GM23338 (cell line): Measurements from ENCODE around the gene GMPR. TPM values are rescaled to one million over a fixed set of nuclear protein-coding genes. Genes with fewer than 3 reads are reported as not detected.

Source experiments
- ATAC-seq: fragments of 200-7000 bp; cut with Tn5 transposase; 3 replicates; pipeline ENCODE4 v1.9.1; 2020
- DNase-seq: peaks from one replicate; pipeline ENCODE4 v3.0.0-alpha.2; 2015; ENCODE audit warnings: low spot score
- H2AFZ ChIP-seq: fragments of 200-600 bp; sonication (generic); 2 replicates; pipeline ENCODE4 v1.8.0; 2016; ENCODE audit warnings: antibody characterized with exemption, mild to moderate bottlenecking, moderate library complexity
- H3F3A ChIP-seq: fragments of 200-600 bp; sonication (generic); replicated peaks from 2 replicates; pipeline ENCODE4 v1.8.0; 2017; ENCODE audit warnings: antibody characterized with exemption, mixed run types, low read depth
- H3K27ac ChIP-seq: fragments of 200-600 bp; sonication (generic); 2 replicates; pipeline ENCODE4 v1.6.1; 2016; ENCODE audit warnings: low read depth
- H3K27me3 ChIP-seq: fragments of 200-600 bp; sonication (generic); 2 replicates; pipeline ENCODE4 v1.8.0; 2016; ENCODE audit warnings: mild to moderate bottlenecking, mixed run types, moderate library complexity; ENCODE audit not compliant: insufficient read depth
- H3K36me3 ChIP-seq: fragments of 200-600 bp; sonication (generic); 2 replicates; pipeline ENCODE4 v1.8.0; 2016; ENCODE audit warnings: mild to moderate bottlenecking; ENCODE audit not compliant: insufficient read depth
- H3K4me1 ChIP-seq: fragments of 200-600 bp; sonication (generic); 2 replicates; pipeline ENCODE4 v1.8.0; 2016; ENCODE audit warnings: mild to moderate bottlenecking, moderate library complexity; ENCODE audit not compliant: insufficient read depth
- H3K4me2 ChIP-seq: fragments of 200-600 bp; sonication (generic); 2 replicates; pipeline ENCODE4 v1.7.1; 2017; ENCODE audit warnings: mixed run types
- H3K4me3 ChIP-seq: fragments of 200-600 bp; sonication (generic); 2 replicates; pipeline ENCODE4 v1.6.1; 2016; ENCODE audit warnings: mixed run types
- H3K79me2 ChIP-seq: fragments of 200-600 bp; sonication (generic); replicated peaks from 2 replicates; pipeline ENCODE4 v1.8.0; 2017; ENCODE audit warnings: mild to moderate bottlenecking; ENCODE audit not compliant: insufficient read depth
- H3K9me2 ChIP-seq: fragments of 200-600 bp; sonication (generic); 2 replicates; pipeline ENCODE4 v1.8.0; 2017; ENCODE audit not compliant: insufficient read depth
- H4K20me1 ChIP-seq: fragments of 200-600 bp; sonication (generic); replicated peaks from 2 replicates; pipeline ENCODE4 v1.8.0; 2017; ENCODE audit warnings: mild to moderate bottlenecking; ENCODE audit not compliant: insufficient read depth
- H3K27ac Mint-ChIP-seq: 2 replicates; pipeline ENCODE4 v1.8.0; 2020; ENCODE audit warnings: inconsistent platforms, mild to moderate bottlenecking, moderate library complexity, mixed read lengths
- H3K27me3 Mint-ChIP-seq: 3 replicates; pipeline ENCODE4 v1.8.0; 2022; ENCODE audit warnings: low read depth, mild to moderate bottlenecking, moderate library complexity, mixed read lengths, inconsistent platforms; ENCODE audit not compliant: insufficient read depth, poor library complexity
- H3K36me3 Mint-ChIP-seq: 3 replicates; pipeline ENCODE4 v1.8.0; 2021; ENCODE audit warnings: low read depth, mild to moderate bottlenecking, inconsistent platforms, moderate library complexity, mixed read lengths
- H3K4me1 Mint-ChIP-seq: 3 replicates; pipeline ENCODE4 v1.8.0; 2020; ENCODE audit warnings: mild to moderate bottlenecking, inconsistent platforms, mixed read lengths
- H3K4me3 Mint-ChIP-seq: 3 replicates; pipeline ENCODE4 v1.8.0; 2021; ENCODE audit warnings: moderate library complexity, mild to moderate bottlenecking, inconsistent platforms, mixed read lengths
- H3K9me3 Mint-ChIP-seq: 3 replicates; pipeline ENCODE4 v1.8.0; 2020; ENCODE audit warnings: moderate library complexity, mild to moderate bottlenecking, inconsistent platforms, mixed read lengths
- CREB1 ChIP-seq: fragments of 250-450 bp; sonication (Bioruptor Pico); IDR thresholded peaks from 2 replicates; pipeline ENCODE4 v1.5.0; 2020; ENCODE audit warnings: low read depth, mild to moderate bottlenecking, moderate library complexity
- CTCF ChIP-seq, 2 experiments: fragments of 200-600 bp in 1 of 2; sonication (generic) in 1 of 2; conservative IDR thresholded peaks; 2 replicates each; pipeline versions ENCODE4 v1.5.1 to v1.6.1; 2016 to 2017; ENCODE audit warnings: antibody characterized with exemption in 2 of 2, low read depth in 2 of 2, mild to moderate bottlenecking in 2 of 2, moderate library complexity in 1 of 2
- ETS1 ChIP-seq: IDR thresholded peaks from 2 replicates; pipeline ENCODE4 v1.6.1; 2016; ENCODE audit warnings: antibody characterized with exemption
- EZH2 ChIP-seq: fragments of 200-600 bp; sonication (generic); IDR thresholded peaks from one replicate; pipeline ENCODE4 v1.8.0; 2017; ENCODE audit warnings: antibody characterized with exemption, mild to moderate bottlenecking, low read depth; ENCODE audit not compliant: unreplicated experiment
- EZH2phosphoT487 ChIP-seq: fragments of 200-600 bp; sonication (generic); IDR thresholded peaks from one replicate; pipeline ENCODE4 v1.8.1; 2018; ENCODE audit warnings: antibody characterized with exemption; ENCODE audit not compliant: unreplicated experiment
- JUNB ChIP-seq: IDR thresholded peaks from one replicate; pipeline ENCODE4 v1.6.1; 2016; ENCODE audit warnings: antibody characterized with exemption; ENCODE audit not compliant: unreplicated experiment
- NANOG ChIP-seq: IDR thresholded peaks from 2 replicates; pipeline ENCODE4 v1.6.1; 2016; ENCODE audit warnings: antibody characterized with exemption, borderline replicate concordance
- POLR2AphosphoS5 ChIP-seq: IDR thresholded peaks from 2 replicates; pipeline ENCODE4 v1.6.1; 2016; ENCODE audit warnings: antibody characterized with exemption, low read depth
- REST ChIP-seq: IDR thresholded peaks from one replicate; pipeline ENCODE4 v1.6.1; 2018; ENCODE audit warnings: antibody characterized with exemption; ENCODE audit not compliant: unreplicated experiment
- STAT1 ChIP-seq: IDR thresholded peaks from one replicate; pipeline ENCODE4 v1.6.1; 2016; ENCODE audit warnings: antibody characterized with exemption; ENCODE audit not compliant: unreplicated experiment
- ZNF114 ChIP-seq: fragments of 250-450 bp; sonication (Bioruptor Pico); IDR thresholded peaks from 2 replicates; pipeline ENCODE4 v1.5.0; 2020; ENCODE audit warnings: mild to moderate bottlenecking, moderate library complexity
- ZNF331 ChIP-seq: fragments of 250-450 bp; sonication (Bioruptor Pico); IDR thresholded peaks from 2 replicates; pipeline ENCODE4 v1.5.0; 2020; ENCODE audit warnings: low read depth, mild to moderate bottlenecking, moderate library complexity
- polyA plus RNA-seq: library from polyadenylated mRNA; unstranded; fragments of >200 nt; fragmentation: Nextera tagmentation; extraction: Ambion mirVana; gene quantifications from 2 replicates; pipeline ENCODE4 v1.2.1, GENCODE V29; 2016
- total RNA-seq: library from RNA; depleted of rRNA; stranded (reverse); fragments of >200 nt; shearing (Covaris generic); gene quantifications from 2 replicates; pipeline ENCODE4 v1.2.3, GENCODE V29; 2014
- TF ChIP-seq, protein P1 (sequence below): fragments of 250-450 bp; sonication (Bioruptor Pico); IDR thresholded peaks from 2 replicates; pipeline ENCODE4 v1.5.0; 2020; ENCODE audit warnings: mild to moderate bottlenecking, moderate library complexity

Gene GMPR
- total and polyA plus RNA-seq, 2 experiments from 2014 or later = 0.23 to 0.35 TPM

- no peak overlapping the region for H3K4me2 ChIP-seq
- Mint-ChIP-seq H3K27me3 (no peaks in the 10 kb centered on the region), H3K4me1 (peaks cover 6% of the 10 kb centered on the region), H3K27ac (no peak overlapping the region), H3K9me3 (no peaks in the 10 kb centered on the region), H3K36me3 (no peaks in the 10 kb centered on the region), H3K4me3 (no peak overlapping the region)
- TF ChIP-seq NANOG (no peak), CTCF (conservative IDR thresholded peaks at IDR 0.05; ENCODE audit: low read depth in 2 of 2) (no peak), STAT1 (no peak), ETS1 (no peak), ZNF114 (CRISPR knock-in tag) (no peak), EZH2 (no peak), CREB1 (no peak), ZNF331 (no peak), POLR2AphosphoS5 (no peak), EZH2phosphoT487 (no peak), REST (no peak), JUNB (no peak)
- TF ChIP-seq, protein P1, sequence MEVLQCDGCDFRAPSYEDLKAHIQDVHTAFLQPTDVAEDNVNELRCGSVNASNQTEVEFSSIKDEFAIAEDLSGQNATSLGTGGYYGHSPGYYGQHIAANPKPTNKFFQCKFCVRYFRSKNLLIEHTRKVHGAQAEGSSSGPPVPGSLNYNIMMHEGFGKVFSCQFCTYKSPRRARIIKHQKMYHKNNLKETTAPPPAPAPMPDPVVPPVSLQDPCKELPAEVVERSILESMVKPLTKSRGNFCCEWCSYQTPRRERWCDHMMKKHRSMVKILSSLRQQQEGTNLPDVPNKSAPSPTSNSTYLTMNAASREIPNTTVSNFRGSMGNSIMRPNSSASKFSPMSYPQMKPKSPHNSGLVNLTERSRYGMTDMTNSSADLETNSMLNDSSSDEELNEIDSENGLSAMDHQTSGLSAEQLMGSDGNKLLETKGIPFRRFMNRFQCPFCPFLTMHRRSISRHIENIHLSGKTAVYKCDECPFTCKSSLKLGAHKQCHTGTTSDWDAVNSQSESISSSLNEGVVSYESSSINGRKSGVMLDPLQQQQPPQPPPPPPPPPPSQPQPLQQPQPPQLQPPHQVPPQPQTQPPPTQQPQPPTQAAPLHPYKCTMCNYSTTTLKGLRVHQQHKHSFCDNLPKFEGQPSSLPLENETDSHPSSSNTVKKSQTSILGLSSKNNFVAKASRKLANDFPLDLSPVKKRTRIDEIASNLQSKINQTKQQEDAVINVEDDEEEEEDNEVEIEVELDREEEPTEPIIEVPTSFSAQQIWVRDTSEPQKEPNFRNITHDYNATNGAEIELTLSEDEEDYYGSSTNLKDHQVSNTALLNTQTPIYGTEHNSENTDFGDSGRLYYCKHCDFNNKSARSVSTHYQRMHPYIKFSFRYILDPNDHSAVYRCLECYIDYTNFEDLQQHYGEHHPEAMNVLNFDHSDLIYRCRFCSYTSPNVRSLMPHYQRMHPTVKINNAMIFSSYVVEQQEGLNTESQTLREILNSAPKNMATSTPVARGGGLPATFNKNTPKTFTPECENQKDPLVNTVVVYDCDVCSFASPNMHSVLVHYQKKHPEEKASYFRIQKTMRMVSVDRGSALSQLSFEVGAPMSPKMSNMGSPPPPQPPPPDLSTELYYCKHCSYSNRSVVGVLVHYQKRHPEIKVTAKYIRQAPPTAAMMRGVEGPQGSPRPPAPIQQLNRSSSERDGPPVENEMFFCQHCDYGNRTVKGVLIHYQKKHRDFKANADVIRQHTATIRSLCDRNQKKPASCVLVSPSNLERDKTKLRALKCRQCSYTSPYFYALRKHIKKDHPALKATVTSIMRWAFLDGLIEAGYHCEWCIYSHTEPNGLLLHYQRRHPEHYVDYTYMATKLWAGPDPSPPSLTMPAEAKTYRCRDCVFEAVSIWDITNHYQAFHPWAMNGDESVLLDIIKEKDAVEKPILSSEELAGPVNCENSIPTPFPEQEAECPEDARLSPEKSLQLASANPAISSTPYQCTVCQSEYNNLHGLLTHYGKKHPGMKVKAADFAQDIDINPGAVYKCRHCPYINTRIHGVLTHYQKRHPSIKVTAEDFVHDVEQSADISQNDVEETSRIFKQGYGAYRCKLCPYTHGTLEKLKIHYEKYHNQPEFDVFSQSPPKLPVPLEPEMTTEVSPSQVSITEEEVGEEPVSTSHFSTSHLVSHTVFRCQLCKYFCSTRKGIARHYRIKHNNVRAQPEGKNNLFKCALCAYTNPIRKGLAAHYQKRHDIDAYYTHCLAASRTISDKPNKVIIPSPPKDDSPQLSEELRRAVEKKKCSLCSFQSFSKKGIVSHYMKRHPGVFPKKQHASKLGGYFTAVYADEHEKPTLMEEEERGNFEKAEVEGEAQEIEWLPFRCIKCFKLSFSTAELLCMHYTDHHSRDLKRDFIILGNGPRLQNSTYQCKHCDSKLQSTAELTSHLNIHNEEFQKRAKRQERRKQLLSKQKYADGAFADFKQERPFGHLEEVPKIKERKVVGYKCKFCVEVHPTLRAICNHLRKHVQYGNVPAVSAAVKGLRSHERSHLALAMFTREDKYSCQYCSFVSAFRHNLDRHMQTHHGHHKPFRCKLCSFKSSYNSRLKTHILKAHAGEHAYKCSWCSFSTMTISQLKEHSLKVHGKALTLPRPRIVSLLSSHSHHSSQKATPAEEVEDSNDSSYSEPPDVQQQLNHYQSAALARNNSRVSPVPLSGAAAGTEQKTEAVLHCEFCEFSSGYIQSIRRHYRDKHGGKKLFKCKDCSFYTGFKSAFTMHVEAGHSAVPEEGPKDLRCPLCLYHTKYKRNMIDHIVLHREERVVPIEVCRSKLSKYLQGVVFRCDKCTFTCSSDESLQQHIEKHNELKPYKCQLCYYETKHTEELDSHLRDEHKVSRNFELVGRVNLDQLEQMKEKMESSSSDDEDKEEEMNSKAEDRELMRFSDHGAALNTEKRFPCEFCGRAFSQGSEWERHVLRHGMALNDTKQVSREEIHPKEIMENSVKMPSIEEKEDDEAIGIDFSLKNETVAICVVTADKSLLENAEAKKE (CRISPR knock-in tag) = no peak
- peaks cover 5% of the 10 kb centered on the region; the same call in 1 of the 2 replicates for H3F3A ChIP-seq
- H3K9me2 ChIP-seq = no peaks in the 10 kb centered on the region
- no peak overlapping the region for H2AFZ ChIP-seq
- H3K4me3 ChIP-seq = no peak overlapping the region
- H3K27me3 ChIP-seq = no peaks in the 10 kb centered on the region
- no peaks in the 10 kb centered on the region for H3K36me3 ChIP-seq
- no peaks in the 10 kb centered on the region for H4K20me1 ChIP-seq
- no peaks in the 10 kb centered on the region; the same call in 1 of the 2 replicates for H3K4me1 ChIP-seq
- H3K27ac ChIP-seq = no peak overlapping the region
- H3K79me2 ChIP-seq = no peaks in the 10 kb centered on the region
- DNase-seq (no peak), ATAC-seq (no peak)
These were observed 95.2 kb downstream of the GMPR start for GRCh38 chr6:16333580-16333979.
